Erythroblast (primary cell): ENCODE results near the gene JOSD2.

ENCODE experiments used
- GATA1 ChIP-seq: IDR thresholded peaks from 2 replicates; pipeline ENCODE4 v1.6.1; 2011; ENCODE audit warnings: low read depth, mild to moderate bottlenecking, control low read depth, low read length, moderate library complexity
- POLR2A ChIP-seq: IDR thresholded peaks from 2 replicates; pipeline ENCODE4 v1.6.1; 2011; ENCODE audit warnings: mild to moderate bottlenecking, low read length

- TF ChIP-seq POLR2A, result no peak
- TF ChIP-seq GATA1, result no peak
Measured at GRCh38 chr19:50479761-50480251, 31.2 kb downstream of the JOSD2 start.
